Spleen (tissue), 11 donors: ENCODE data around the gene DEAF1. TPM values are rescaled to one million over a fixed set of nuclear protein-coding genes. Genes with fewer than 3 reads are reported as not detected.

Source experiments
- DNase-seq: peaks from one replicate; pipeline ENCODE4 v3.0.0-alpha.2; 2020
- H3K27ac ChIP-seq, 8 donors: fragments of 200-600 bp; sonication (generic) in 7 of 8; 1 replicate in 4 of 8; 2 replicates in 4 of 8; pipeline versions ENCODE4 v1.5.0 to v1.8.0; 2016 to 2021; ENCODE audit warnings: inconsistent platforms in 4 of 8, mild to moderate bottlenecking in 4 of 8, moderate library complexity in 1 of 8
- H3K27me3 ChIP-seq, 7 donors: fragments of 200-600 bp; sonication (generic) in 6 of 7; replicated peaks in 1 of 7; 1 replicate in 4 of 7; 2 replicates in 3 of 7; pipeline versions ENCODE4 v1.5.0 to v1.8.0; 2016 to 2021; ENCODE audit warnings: inconsistent platforms in 3 of 7, mild to moderate bottlenecking in 1 of 7
- H3K36me3 ChIP-seq, 6 donors: fragments of 200-600 bp; sonication (generic) in 5 of 6; 1 replicate in 4 of 6; 2 replicates in 2 of 6; pipeline versions ENCODE4 v1.5.0 to v1.8.0; 2016 to 2021; ENCODE audit warnings: inconsistent platforms in 2 of 6
- H3K4me1 ChIP-seq, 6 donors: fragments of 200-600 bp; sonication (generic) in 5 of 6; 1 replicate in 3 of 6; 2 replicates in 3 of 6; pipeline versions ENCODE4 v1.5.0 to v1.8.0; 2016 to 2021; ENCODE audit warnings: inconsistent platforms in 3 of 6
- H3K4me3 ChIP-seq, 8 donors: fragments of 200-600 bp; sonication (generic) in 7 of 8; 1 replicate in 4 of 8; 2 replicates in 4 of 8; pipeline versions ENCODE4 v1.5.0 to v1.8.0; 2016 to 2021; ENCODE audit warnings: inconsistent platforms in 4 of 8, mild to moderate bottlenecking in 4 of 8, moderate library complexity in 2 of 8
- H3K9me3 ChIP-seq, 8 donors: fragments of 200-600 bp; sonication (generic) in 7 of 8; 1 replicate in 4 of 8; 2 replicates in 4 of 8; pipeline versions ENCODE4 v1.5.0 to v1.8.0; 2016 to 2021; ENCODE audit warnings: inconsistent platforms in 4 of 8
- CTCF ChIP-seq, 11 experiments: fragments of 200-600 bp in 7 of 11; fragments of 450-650 bp in 4 of 11; sonication (generic) in 4 of 11; IDR thresholded peaks in 8 of 11; conservative IDR thresholded peaks in 3 of 11; 1 replicate in 7 of 11; 2 replicates in 4 of 11; pipeline versions ENCODE4 v1.4.0 to v1.8.0; 2016 to 2021; ENCODE audit warnings: antibody characterized with exemption in 11 of 11, inconsistent platforms in 4 of 11, mild to moderate bottlenecking in 1 of 11
- POLR2A ChIP-seq, 3 donors: fragments of 450-650 bp; IDR thresholded peaks; one replicate each; pipeline ENCODE4 v1.5.1; 2017; ENCODE audit warnings: antibody characterized with exemption in 3 of 3, mild to moderate bottlenecking in 1 of 3
- POLR2AphosphoS5 ChIP-seq, 3 donors: sonication (generic); formaldehyde crosslinking; IDR thresholded peaks; one replicate each; pipeline ENCODE4 v1.5.1; 2017; ENCODE audit warnings: antibody characterized with exemption in 3 of 3
- WGBS, 5 donors: extraction: QIAGEN DNeasy Blood & Tissue Kit in 3 of 5; methylation state at CpG; one replicate each; pipeline versions ENCODE4 v1.1.5 to v1.1.7; 2013 to 2018; 5-methylcytosine and 5-hydroxymethylcytosine counted together
- intact Hi-C: fragments of 100-400 bp; cut with DNase I; formaldehyde crosslinking; loops from one replicate; pipeline ENCODE4 v1.15.0; 2023; ENCODE audit warnings: low total_unique reads
- polyA plus RNA-seq, 3 donors: library from polyadenylated mRNA; stranded (reverse); fragments of 200-250 nt; gene quantifications; one replicate each; pipeline ENCODE4 v1.2.1, GENCODE V29; 2013
- total RNA-seq, 7 donors: library from RNA; depleted of rRNA in 3 of 7; stranded (reverse); fragments of >200 nt in 3 of 7; fragmentation: NEBNext Ultra II Directional in 4 of 7; extraction: Animal tissue kit (Norgen Biotek cat#: 25700) in 4 of 7; gene quantifications; one replicate each; pipeline versions ENCODE4 v1.1.0 to v1.2.1, GENCODE V29; 2016 to 2021
- donor health status: healthy with polysubstance abuse.
- donor health status: DM: no; HTN: no; CAD: no; lungs with moderate emphysema.
- donor health status: DM: no; HTN: no; CAD: no.
- donor health status: Bipolar disorder and iron deficiency.
- donor health status: healthy.
- donor health status: DM: no; HTN: no; CAD: no.
- donor health status: DM: yes; HTN: yes; CAD: no.

DEAF1 gene
- total and polyA plus RNA-seq, 10 donors: 21.8 to 44.9 (median 30.1) TPM

GRCh38 chr11:721247-721740 lies 26.3 kb upstream of the DEAF1 start:
- intact Hi-C loops: loop anchor here (5.0 to 10.0 kb wide), 2 partner anchors 59 to 166 kb away; no protein-coding TSS in a partner anchor
- WGBS, 5 donors: 8 to 31% (median 17%) methylated on average over 14 to 28 of the region's 28 CpGs
- H3K36me3 ChIP-seq: no peaks in the 10 kb centered on the region
- peak overlapping the region in 7 of 8 donors; percentile 19 to 63 (median 31) for H3K4me3 ChIP-seq
- peaks cover 20 to 52% (median 41%) of the 10 kb centered on the region in 6 donors for H3K4me1 ChIP-seq
- no peaks in the 10 kb centered on the region for H3K9me3 ChIP-seq
- peaks cover 0 to 64% (median 41%) of the 10 kb centered on the region in 7 donors for H3K27me3 ChIP-seq
- peak; percentile 76 for DNase-seq
- TF ChIP-seq CTCF (IDR thresholded peaks at IDR 0.05 in 8 of 11, conservative IDR thresholded peaks at IDR 0.05 in 3 of 11): no peak
- TF ChIP-seq POLR2AphosphoS5 (IDR thresholded peaks at IDR 0.05): no peak
- TF ChIP-seq POLR2A (IDR thresholded peaks at IDR 0.05): no peak
- peak overlapping the region in 1 of 8 donors; percentile 66 for H3K27ac ChIP-seq

- Histone ChIP-seq H3K36me3 (no peaks in the 10 kb centered on the region), H3K4me1 (peaks cover 20 to 46% (median 36%) of the 10 kb centered on the region in 6 donors), H3K27ac (peak overlapping the region in 1 of 8 donors; percentile 66), H3K27me3 (peaks cover 0 to 59% (median 39%) of the 10 kb centered on the region in 7 donors), H3K9me3 (peaks cover 0 to under 1% (median 0%) of the 10 kb centered on the region in 8 donors), H3K4me3 (peak overlapping the region in 7 of 8 donors; percentile 16 to 63 (median 31))
- DNase-seq: peak; percentile 81
- 0 to 5% (median 3%) methylated on average over 1 to 53 of the region's 53 CpGs for WGBS, 5 donors
- TF ChIP-seq POLR2A (IDR thresholded peaks at IDR 0.05): no peak
- no peak for TF ChIP-seq CTCF (IDR thresholded peaks at IDR 0.05 in 8 of 11, conservative IDR thresholded peaks at IDR 0.05 in 3 of 11)
- TF ChIP-seq POLR2AphosphoS5 (IDR thresholded peaks at IDR 0.05): no peak
- intact Hi-C loops: loop anchor here (5.0 to 10.0 kb wide), 2 partner anchors 58 to 166 kb away; no protein-coding TSS in a partner anchor
These were observed 25.7 kb upstream of the DEAF1 start for GRCh38 chr11:720642-721246.

GRCh38 chr11:720017-720641 lies 25.1 kb upstream of the DEAF1 start:
- Histone ChIP-seq H3K4me1 (peaks cover 15 to 40% (median 30%) of the 10 kb centered on the region in 6 donors), H3K27ac (peak overlapping the region in 1 of 8 donors; percentile 66), H3K4me3 (peak overlapping the region in 6 of 8 donors; percentile 27 to 63 (median 32)), H3K36me3 (no peaks in the 10 kb centered on the region), H3K27me3 (peaks cover 0 to 53% (median 33%) of the 10 kb centered on the region in 7 donors), H3K9me3 (peaks cover 0 to 7% (median 1%) of the 10 kb centered on the region in 8 donors)
- intact Hi-C loops: loop anchor here (5.0 to 10.0 kb wide), 2 partner anchors 58 to 165 kb away; no protein-coding TSS in a partner anchor
- no peak for TF ChIP-seq POLR2AphosphoS5 (IDR thresholded peaks at IDR 0.05)
- TF ChIP-seq POLR2A (IDR thresholded peaks at IDR 0.05): no peak
- no peak for DNase-seq
- WGBS, 5 donors: 58 to 76% (median 67%) methylated on average over 28 to 35 of the region's 35 CpGs

GRCh38 chr11:719214-720016 lies 24.4 kb upstream of the DEAF1 start:
- DNase-seq: no peak
- peaks cover 0 to 45% (median 31%) of the 10 kb centered on the region in 7 donors for H3K27me3 ChIP-seq
- no peak overlapping the region for H3K4me3 ChIP-seq
- TF ChIP-seq CTCF (IDR thresholded peaks at IDR 0.05 in 8 of 11, conservative IDR thresholded peaks at IDR 0.05 in 3 of 11): no peak
- TF ChIP-seq POLR2AphosphoS5 (IDR thresholded peaks at IDR 0.05): no peak
- TF ChIP-seq POLR2A (IDR thresholded peaks at IDR 0.05): no peak
- peaks cover 15 to 36% (median 30%) of the 10 kb centered on the region in 6 donors for H3K4me1 ChIP-seq
- no peak overlapping the region for H3K27ac ChIP-seq
- no peaks in the 10 kb centered on the region for H3K36me3 ChIP-seq
- WGBS, 5 donors: 79 to 85% (median 84%) methylated on average over 27 to 34 of the region's 34 CpGs
- H3K9me3 ChIP-seq: peaks cover 0 to 8% (median 2%) of the 10 kb centered on the region in 8 donors
- intact Hi-C loops: loop anchor here (5.0 to 10.0 kb wide), 2 partner anchors 57 to 165 kb away; no protein-coding TSS in a partner anchor
